Ishikawa (cell line): ENCODE data around the gene XPO5.
A peak's percentile ranks its signal among the peaks of the same experiment; 100 is the strongest.

Source experiments
- CEBPB ChIP-seq: IDR thresholded peaks from 2 replicates; pipeline ENCODE4 v1.6.1; 2012
- CREB1 ChIP-seq: IDR thresholded peaks from 2 replicates; pipeline ENCODE4 v1.6.1; 2012; ENCODE audit warnings: low read depth
- EGR1 ChIP-seq: IDR thresholded peaks from 2 replicates; pipeline ENCODE4 v1.6.1; 2012
- EP300 ChIP-seq: IDR thresholded peaks from 2 replicates; pipeline ENCODE4 v1.6.1; 2012; ENCODE audit warnings: borderline replicate concordance
- FOXM1 ChIP-seq: IDR thresholded peaks from 2 replicates; pipeline ENCODE4 v1.6.1; 2012; ENCODE audit warnings: low read depth, borderline replicate concordance
- NFIC ChIP-seq: IDR thresholded peaks from 2 replicates; pipeline ENCODE4 v1.6.1; 2012
- RAD21 ChIP-seq: IDR thresholded peaks from 2 replicates; pipeline ENCODE4 v1.6.1; 2012; ENCODE audit warnings: low read depth
- TCF12 ChIP-seq: IDR thresholded peaks from 2 replicates; pipeline ENCODE4 v1.6.1; 2012; ENCODE audit warnings: low read depth
- TEAD4 ChIP-seq: IDR thresholded peaks from 2 replicates; pipeline ENCODE4 v1.6.1; 2012
- YY1 ChIP-seq: IDR thresholded peaks from 2 replicates; pipeline ENCODE4 v1.6.1; 2012; ENCODE audit warnings: low read depth
- ZBTB7A ChIP-seq: IDR thresholded peaks from 2 replicates; pipeline ENCODE4 v1.6.1; 2012; ENCODE audit warnings: low read depth
- TF ChIP-seq, protein P1 (sequence below): IDR thresholded peaks from 2 replicates; pipeline ENCODE4 v1.6.1; 2012
- TF ChIP-seq, protein P2 (sequence below): IDR thresholded peaks from 2 replicates; pipeline ENCODE4 v1.6.1; 2012
- TF ChIP-seq, protein P3 (sequence below): IDR thresholded peaks from 2 replicates; pipeline ENCODE4 v1.6.1; 2012; ENCODE audit warnings: low read depth, mild to moderate bottlenecking

XPO5 gene

DNA sequence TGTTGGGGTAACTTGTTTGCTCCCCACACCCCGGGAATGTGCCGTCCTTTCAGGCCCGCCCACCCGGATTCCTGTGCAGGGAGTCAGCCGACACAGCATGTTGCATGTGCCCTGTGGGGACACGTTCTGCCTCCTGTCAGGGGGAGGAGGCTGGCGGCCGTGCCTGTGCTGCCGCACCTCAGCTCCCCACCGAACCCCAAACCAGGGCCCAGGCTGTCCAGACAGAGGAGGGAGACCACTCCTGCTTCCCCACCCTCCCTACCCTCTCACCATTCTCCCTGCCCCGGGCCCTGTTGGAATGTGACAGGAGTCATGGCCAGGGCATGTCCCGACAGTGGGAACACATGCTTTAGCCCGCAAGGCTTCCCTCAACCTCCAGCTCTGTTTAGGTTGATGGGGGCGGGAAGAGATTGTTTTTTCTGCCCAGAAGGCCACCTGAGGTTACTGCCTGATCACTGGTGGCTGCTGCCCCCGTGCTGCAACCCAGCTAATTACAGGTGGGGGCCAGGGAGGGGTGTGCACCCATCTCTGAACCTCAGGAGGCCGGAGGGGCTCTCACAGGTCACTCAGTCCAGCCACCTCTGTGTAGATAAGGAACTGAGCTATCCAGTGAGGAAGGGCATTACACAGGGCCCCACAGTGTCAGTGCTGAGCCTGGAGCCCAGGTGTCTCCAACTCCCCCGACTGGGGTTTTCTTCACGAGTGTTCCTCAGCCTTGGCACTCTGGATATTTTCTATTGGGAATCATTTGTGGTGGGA, 79.3 kb downstream of the XPO5 start:
- TF ChIP-seq, protein P1, sequence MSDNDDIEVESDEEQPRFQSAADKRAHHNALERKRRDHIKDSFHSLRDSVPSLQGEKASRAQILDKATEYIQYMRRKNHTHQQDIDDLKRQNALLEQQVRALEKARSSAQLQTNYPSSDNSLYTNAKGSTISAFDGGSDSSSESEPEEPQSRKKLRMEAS: peak; percentile 79
- no peak for TF ChIP-seq NFIC
- TF ChIP-seq RAD21: peak; percentile 72
- TF ChIP-seq TEAD4: peak; percentile 83
- TF ChIP-seq TCF12: no peak

DNA sequence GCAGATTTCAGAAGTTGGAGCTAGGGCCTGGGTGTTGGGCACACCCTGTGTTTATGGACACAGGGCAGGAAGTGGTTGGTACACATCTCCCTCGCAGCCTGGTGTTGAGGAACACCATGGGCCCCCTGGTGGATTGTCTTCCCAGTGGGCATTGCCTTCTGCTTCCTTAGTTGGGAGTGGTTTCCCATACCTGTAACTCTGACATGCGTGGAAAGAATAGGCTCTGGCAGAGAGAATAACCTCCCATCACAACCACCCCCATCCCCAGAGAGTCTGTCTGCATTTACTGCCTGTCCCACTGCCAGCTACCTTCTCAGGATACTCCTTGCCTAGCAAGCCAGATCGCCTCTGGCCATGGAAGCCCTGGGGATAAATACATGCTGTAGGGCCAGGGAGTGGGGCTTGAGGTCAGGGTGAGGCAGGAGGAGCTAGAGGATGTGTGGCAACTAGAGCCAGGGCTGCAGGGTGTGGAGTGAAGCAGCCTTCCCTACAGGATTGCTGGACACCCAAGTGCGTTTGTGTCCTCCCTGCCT, 80.4 kb downstream of the XPO5 start:
- no peak for TF ChIP-seq ZBTB7A
- no peak for TF ChIP-seq EGR1
- TF ChIP-seq NFIC: no peak
- TF ChIP-seq FOXM1: no peak
- TF ChIP-seq, protein P1: no peak

DNA sequence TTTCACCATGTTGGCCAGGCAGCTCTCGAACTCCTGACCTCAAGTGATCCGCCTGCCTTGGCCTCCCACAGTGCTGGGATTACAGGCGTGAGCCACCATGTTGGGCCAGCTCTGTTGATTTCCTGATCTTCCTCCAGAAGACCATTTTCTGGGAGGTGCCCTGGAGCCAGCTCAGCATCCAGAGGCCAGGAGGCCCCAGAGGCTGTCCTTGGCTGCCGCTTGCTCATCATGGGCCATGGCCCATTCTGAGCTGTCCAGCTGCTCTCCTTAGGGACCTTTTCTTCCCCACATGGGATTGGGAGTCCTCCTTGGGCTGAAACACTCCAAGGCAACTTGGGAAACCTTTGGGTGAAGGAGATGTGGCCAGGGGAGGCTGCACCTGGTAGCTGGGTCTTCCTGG, 81.1 kb downstream of the XPO5 start:
- no peak for TF ChIP-seq CREB1

DNA sequence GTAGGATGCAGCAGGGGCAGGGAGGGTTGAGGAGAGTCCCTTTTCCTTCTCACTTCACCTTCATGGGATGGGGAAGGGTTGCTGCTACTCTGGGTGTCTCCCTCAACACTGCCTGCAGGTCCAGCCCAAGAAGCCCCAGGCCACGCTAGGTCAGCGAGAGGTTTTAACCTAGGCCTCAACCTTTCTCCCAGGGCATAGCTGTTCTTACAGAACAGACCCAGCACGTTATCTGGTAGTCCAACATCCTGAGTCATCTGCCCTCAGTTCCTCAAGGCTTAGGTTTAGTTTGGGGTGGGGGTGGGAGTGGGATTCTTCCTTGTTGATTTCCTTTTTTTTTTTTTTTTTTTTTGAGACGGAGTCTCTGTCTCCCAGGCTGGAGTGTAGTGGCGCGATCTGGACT, 81.5 kb downstream of the XPO5 start:
- TF ChIP-seq CEBPB (no peak), ZBTB7A (no peak), CREB1 (no peak), EGR1 (no peak)

DNA sequence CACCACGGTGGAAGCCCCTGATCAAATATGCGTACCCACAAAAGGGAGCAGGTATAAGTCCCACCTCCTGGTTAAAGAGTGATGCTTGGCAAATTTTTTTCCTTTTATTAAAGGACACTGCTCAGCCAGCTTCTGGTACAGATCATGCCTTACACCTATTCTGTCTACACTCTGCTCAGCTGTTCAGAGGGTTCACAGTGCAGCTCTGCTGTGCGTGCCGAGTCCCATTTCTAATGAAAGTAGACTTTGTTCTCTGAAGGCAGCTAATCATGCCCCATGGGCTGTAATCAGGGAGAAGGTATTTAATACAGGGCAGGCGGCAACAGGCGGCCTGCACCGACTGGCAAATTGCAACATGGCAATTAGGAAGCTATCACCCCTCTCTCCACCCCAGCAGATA, 82.0 kb downstream of the XPO5 start:
- TF ChIP-seq CREB1: no peak
- TF ChIP-seq EGR1: no peak

DNA sequence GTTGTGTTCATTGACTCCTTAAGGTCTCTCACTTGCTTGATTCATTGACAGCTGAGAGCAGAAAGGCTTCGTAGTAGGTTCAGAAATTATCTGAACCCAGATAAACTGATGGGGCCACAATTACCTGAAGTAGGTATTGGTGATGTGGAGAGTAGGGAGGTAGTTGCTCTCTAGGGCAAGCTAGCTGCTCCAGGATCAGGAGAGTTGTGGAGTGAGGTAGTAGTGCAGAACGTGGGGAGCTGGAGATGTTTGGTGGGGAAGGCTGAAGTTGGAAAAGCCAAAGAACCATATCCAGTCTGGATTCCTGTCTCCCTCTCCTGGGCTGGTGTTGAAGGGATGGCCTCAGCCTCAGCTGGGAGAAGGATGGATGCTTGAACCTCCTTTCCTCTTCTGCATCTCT, 82.6 kb downstream of the XPO5 start:
- no peak for TF ChIP-seq EGR1
- no peak for TF ChIP-seq NFIC
- no peak for TF ChIP-seq ZBTB7A
- no peak for TF ChIP-seq FOXM1
- no peak for TF ChIP-seq YY1
- TF ChIP-seq, protein P2, sequence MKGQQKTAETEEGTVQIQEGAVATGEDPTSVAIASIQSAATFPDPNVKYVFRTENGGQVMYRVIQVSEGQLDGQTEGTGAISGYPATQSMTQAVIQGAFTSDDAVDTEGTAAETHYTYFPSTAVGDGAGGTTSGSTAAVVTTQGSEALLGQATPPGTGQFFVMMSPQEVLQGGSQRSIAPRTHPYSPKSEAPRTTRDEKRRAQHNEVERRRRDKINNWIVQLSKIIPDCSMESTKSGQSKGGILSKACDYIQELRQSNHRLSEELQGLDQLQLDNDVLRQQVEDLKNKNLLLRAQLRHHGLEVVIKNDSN: no peak
- TF ChIP-seq TCF12: no peak
- TF ChIP-seq, protein P1: no peak
- TF ChIP-seq EP300: no peak
- no peak for TF ChIP-seq CREB1
- TF ChIP-seq, protein P3, sequence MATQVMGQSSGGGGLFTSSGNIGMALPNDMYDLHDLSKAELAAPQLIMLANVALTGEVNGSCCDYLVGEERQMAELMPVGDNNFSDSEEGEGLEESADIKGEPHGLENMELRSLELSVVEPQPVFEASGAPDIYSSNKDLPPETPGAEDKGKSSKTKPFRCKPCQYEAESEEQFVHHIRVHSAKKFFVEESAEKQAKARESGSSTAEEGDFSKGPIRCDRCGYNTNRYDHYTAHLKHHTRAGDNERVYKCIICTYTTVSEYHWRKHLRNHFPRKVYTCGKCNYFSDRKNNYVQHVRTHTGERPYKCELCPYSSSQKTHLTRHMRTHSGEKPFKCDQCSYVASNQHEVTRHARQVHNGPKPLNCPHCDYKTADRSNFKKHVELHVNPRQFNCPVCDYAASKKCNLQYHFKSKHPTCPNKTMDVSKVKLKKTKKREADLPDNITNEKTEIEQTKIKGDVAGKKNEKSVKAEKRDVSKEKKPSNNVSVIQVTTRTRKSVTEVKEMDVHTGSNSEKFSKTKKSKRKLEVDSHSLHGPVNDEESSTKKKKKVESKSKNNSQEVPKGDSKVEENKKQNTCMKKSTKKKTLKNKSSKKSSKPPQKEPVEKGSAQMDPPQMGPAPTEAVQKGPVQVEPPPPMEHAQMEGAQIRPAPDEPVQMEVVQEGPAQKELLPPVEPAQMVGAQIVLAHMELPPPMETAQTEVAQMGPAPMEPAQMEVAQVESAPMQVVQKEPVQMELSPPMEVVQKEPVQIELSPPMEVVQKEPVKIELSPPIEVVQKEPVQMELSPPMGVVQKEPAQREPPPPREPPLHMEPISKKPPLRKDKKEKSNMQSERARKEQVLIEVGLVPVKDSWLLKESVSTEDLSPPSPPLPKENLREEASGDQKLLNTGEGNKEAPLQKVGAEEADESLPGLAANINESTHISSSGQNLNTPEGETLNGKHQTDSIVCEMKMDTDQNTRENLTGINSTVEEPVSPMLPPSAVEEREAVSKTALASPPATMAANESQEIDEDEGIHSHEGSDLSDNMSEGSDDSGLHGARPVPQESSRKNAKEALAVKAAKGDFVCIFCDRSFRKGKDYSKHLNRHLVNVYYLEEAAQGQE: no peak
- no peak for TF ChIP-seq TEAD4
- no peak for TF ChIP-seq CEBPB

DNA sequence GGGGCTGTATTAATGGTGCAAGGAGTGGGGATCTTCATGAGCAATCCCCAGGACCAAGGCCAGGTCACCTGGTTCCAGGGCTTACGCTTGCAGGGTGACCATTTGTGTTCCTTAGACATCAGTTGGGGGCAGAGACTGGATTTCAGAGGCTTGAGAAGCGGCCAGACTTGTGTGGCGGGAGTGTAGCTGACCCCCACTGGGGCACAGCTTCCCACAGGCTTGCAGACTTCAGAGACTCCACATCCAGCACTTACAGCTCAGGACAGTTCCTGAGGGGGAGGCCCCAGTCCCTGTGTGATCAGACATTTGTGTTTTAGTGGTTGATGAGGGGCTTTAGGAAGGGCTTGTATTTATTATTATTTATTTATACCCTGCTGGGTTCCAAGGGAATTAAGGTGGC, 83.2 kb downstream of the XPO5 start:
- TF ChIP-seq, protein P3: peak; percentile 42; the same call in 1 of the 2 replicates
- no peak for TF ChIP-seq YY1
